SK-N-SH treated with all-trans-retinoic acid at 6 μM for 48 hours (cell line): ENCODE results near the gene SLC26A8.

Experiments used
- ARNTL ChIP-seq: fragments of 450-650 bp; formaldehyde crosslinking; IDR thresholded peaks from 2 replicates; pipeline ENCODE4 v1.5.0; 2020; ENCODE audit warnings: low read depth, mild to moderate bottlenecking, moderate library complexity, borderline replicate concordance
- CSDC2 ChIP-seq: fragments of 250-450 bp; sonication (Bioruptor Pico); IDR thresholded peaks from 2 replicates; pipeline ENCODE4 v1.5.0; 2020; ENCODE audit warnings: mild to moderate bottlenecking, moderate library complexity
- ESRRG ChIP-seq: fragments of 250-450 bp; sonication (Bioruptor Pico); IDR thresholded peaks from 2 replicates; pipeline ENCODE4 v1.6.1; 2021; ENCODE audit warnings: mild to moderate bottlenecking
- GLIS3 ChIP-seq: fragments of 250-450 bp; sonication (Bioruptor Pico); IDR thresholded peaks from 2 replicates; pipeline ENCODE4 v1.5.0; 2020; ENCODE audit warnings: mild to moderate bottlenecking, moderate library complexity
- PATZ1 ChIP-seq: fragments of 250-450 bp; sonication (Bioruptor Pico); IDR thresholded peaks from 2 replicates; pipeline ENCODE4 v1.8.0; 2020; ENCODE audit warnings: mild to moderate bottlenecking, moderate library complexity, borderline replicate concordance
- RARB ChIP-seq: fragments of 250-450 bp; sonication (Bioruptor Pico); IDR thresholded peaks from 2 replicates; pipeline ENCODE4 v1.8.0; 2021; ENCODE audit warnings: mild to moderate bottlenecking, moderate library complexity
- TCF4 ChIP-seq: fragments of 250-450 bp; sonication (Bioruptor Pico); IDR thresholded peaks from 2 replicates; pipeline ENCODE4 v1.8.0; 2021; ENCODE audit warnings: mild to moderate bottlenecking, moderate library complexity, borderline replicate concordance
- ZC3H10 ChIP-seq: fragments of 250-450 bp; sonication (Bioruptor Pico); IDR thresholded peaks from 2 replicates; pipeline ENCODE4 v1.5.1; 2021; ENCODE audit warnings: mild to moderate bottlenecking, moderate library complexity
- ZFP3 ChIP-seq: fragments of 250-450 bp; sonication (Bioruptor Pico); IDR thresholded peaks from 2 replicates; pipeline ENCODE4 v1.5.0; 2020; ENCODE audit warnings: mild to moderate bottlenecking, moderate library complexity
- ZFP30 ChIP-seq: fragments of 450-650 bp; formaldehyde crosslinking; IDR thresholded peaks from 2 replicates; pipeline ENCODE4 v1.5.0; 2022; ENCODE audit warnings: mild to moderate bottlenecking, moderate library complexity
- ZNF8 ChIP-seq: fragments of 450-650 bp; formaldehyde crosslinking; IDR thresholded peaks from 2 replicates; pipeline ENCODE4 v1.5.0; 2020; ENCODE audit warnings: mild to moderate bottlenecking, moderate library complexity
- TF ChIP-seq, protein P1 (sequence below): fragments of 250-450 bp; sonication (Bioruptor Pico); IDR thresholded peaks from 2 replicates; pipeline ENCODE4 v1.5.1; 2020; ENCODE audit warnings: low read depth, mild to moderate bottlenecking, moderate library complexity

DNA sequence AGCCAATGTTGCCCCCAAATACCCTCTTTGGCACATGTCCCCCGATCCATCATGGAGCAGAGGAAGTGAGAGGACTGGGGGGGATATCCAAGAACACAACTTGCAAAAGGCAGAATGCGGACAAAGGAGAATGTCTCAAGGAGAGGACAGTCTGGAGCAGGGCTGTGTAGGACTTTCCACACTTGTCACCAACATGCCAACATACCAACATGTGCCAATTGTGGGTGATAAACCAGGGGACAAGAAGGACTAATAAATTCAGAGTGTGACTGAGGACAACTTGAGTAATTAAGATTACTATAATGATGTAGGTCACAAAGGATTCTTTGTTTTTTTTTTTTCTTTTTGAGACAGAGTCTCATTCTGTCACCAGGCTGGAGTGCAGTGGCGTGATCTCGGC, 8.8 kb downstream of the SLC26A8 start:
- no peak for TF ChIP-seq ARNTL (CRISPR knock-in tag)
- TF ChIP-seq ZNF8 (CRISPR knock-in tag) = no peak
- no peak for TF ChIP-seq GLIS3 (CRISPR knock-in tag)
- no peak for TF ChIP-seq CSDC2 (CRISPR knock-in tag)
- TF ChIP-seq ZFP30 = no peak
- TF ChIP-seq ESRRG = no peak
- no peak for TF ChIP-seq PATZ1 (CRISPR knock-in tag)
- TF ChIP-seq ZFP3 (CRISPR knock-in tag) = no peak
- TF ChIP-seq, protein P1, sequence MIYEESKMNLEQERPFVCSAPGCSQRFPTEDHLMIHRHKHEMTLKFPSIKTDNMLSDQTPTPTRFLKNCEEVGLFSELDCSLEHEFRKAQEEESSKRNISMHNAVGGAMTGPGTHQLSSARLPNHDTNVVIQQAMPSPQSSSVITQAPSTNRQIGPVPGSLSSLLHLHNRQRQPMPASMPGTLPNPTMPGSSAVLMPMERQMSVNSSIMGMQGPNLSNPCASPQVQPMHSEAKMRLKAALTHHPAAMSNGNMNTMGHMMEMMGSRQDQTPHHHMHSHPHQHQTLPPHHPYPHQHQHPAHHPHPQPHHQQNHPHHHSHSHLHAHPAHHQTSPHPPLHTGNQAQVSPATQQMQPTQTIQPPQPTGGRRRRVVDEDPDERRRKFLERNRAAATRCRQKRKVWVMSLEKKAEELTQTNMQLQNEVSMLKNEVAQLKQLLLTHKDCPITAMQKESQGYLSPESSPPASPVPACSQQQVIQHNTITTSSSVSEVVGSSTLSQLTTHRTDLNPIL (CRISPR knock-in tag) = no peak
- no peak for TF ChIP-seq ZC3H10 (CRISPR knock-in tag)
- TF ChIP-seq TCF4 (CRISPR knock-in tag) = no peak
- no peak for TF ChIP-seq RARB (CRISPR knock-in tag)
